Esophagus squamous epithelium (tissue), 4 donors: Measurements from ENCODE around the gene POU6F2.

Experiments used
- CTCF ChIP-seq, 6 experiments: fragments of 450-650 bp in 4 of 6; fragments of 200-600 bp in 2 of 6; sonication (generic) in 2 of 6; IDR thresholded peaks; one replicate each; pipeline ENCODE4 v1.5.1; 2016 to 2019; ENCODE audit warnings: antibody characterized with exemption in 6 of 6, mild to moderate bottlenecking in 4 of 6, moderate library complexity in 4 of 6
- POLR2A ChIP-seq, 4 donors: fragments of 450-650 bp; IDR thresholded peaks; one replicate each; pipeline ENCODE4 v1.6.1; 2017; ENCODE audit warnings: antibody characterized with exemption in 4 of 4, mild to moderate bottlenecking in 4 of 4, moderate library complexity in 3 of 4

DNA sequence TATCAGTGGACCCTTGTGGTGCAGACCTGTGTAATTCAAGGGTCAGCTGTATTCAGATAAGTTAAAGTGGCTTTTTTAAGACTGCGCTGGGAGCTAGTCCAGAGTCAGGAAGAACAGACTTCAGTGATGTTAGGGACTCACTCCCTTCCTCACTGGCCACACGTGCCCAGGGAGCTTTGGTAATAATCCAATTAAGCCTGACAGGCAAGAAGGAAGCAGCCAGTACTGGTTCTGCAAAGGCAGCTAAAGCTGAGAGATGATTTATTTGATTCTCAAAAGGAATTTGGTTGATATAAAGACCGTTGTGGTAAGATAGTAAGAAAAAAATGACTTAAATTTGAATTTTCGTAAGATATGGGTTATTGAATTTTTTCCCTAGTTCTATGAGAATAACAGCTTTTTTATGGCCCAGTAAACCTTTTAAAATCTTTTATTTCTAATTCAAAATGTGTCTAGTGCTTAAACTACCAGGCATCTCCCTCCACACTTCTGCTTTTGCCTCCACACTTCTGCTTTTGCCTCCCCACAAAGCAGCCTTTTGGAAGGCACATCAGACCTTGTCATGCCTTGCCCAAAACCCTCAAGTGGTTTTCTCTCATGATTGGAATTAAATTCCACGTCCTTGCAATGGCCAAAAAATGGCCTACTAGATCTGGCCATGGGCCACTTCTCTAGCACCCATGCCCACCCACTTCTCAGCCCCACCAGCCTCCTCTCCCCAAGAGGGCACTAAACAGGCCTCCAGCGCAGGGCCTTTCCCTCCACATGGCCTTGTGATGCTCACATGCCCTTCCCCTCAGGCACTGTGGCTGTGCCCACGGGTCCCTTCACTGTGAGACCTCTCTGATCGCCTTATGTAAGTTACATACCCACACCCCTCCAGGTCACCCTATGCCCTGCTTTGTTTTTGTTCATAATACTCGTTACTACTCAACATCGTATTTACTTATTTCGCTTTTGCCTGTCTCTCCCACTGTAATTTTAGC is 92.5 kb downstream of the POU6F2 start:
- TF ChIP-seq CTCF (IDR thresholded peaks at IDR 0.05) (no peak), POLR2A (IDR thresholded peaks at IDR 0.05) (no peak)
